Liver (tissue), 9 donors: ENCODE measurements around the gene KCNJ12. TPM values are rescaled to one million over a fixed set of nuclear protein-coding genes. Genes with fewer than 3 reads are reported as not detected.

Source experiments
- DNase-seq: peaks from one replicate; pipeline ENCODE4 v3.0.0-alpha.2; 2017; ENCODE audit warnings: low spot score
- H3K27ac ChIP-seq, 2 donors: one replicate each; pipeline ENCODE4 v1.7.0; 2013; ENCODE audit warnings: inconsistent platforms in 2 of 2, low read length in 2 of 2, control low read depth in 1 of 2, low read depth in 1 of 2, mild to moderate bottlenecking in 1 of 2
- H3K27me3 ChIP-seq, 4 donors: one replicate each; pipeline versions ENCODE4 v1.6.1 to v1.7.0; 2013; ENCODE audit warnings: low read length in 3 of 4, inconsistent platforms in 1 of 4, mild to moderate bottlenecking in 1 of 4, moderate library complexity in 1 of 4; ENCODE audit not compliant: control insufficient read depth in 4 of 4, insufficient read depth in 4 of 4
- H3K36me3 ChIP-seq, 4 donors: one replicate each; pipeline versions ENCODE4 v1.6.1 to v1.7.0; 2013; ENCODE audit warnings: low read length in 3 of 4, mild to moderate bottlenecking in 3 of 4, low read depth in 1 of 4, moderate library complexity in 1 of 4; ENCODE audit not compliant: control insufficient read depth in 4 of 4, insufficient read depth in 3 of 4
- H3K4me1 ChIP-seq, 4 donors: one replicate each; pipeline versions ENCODE4 v1.6.1 to v1.7.0; 2013; ENCODE audit warnings: low read length in 3 of 4, mild to moderate bottlenecking in 3 of 4, moderate library complexity in 1 of 4; ENCODE audit not compliant: control insufficient read depth in 4 of 4, insufficient read depth in 4 of 4
- H3K4me3 ChIP-seq, 3 donors: one replicate each; pipeline versions ENCODE4 v1.6.1 to v1.7.0; 2013; ENCODE audit warnings: low read length in 3 of 3, control low read depth in 1 of 3, low read depth in 1 of 3, mild to moderate bottlenecking in 1 of 3
- H3K9ac ChIP-seq, 2 donors: one replicate each; pipeline ENCODE4 v1.7.0; 2013; ENCODE audit warnings: low read length in 2 of 2, mild to moderate bottlenecking in 2 of 2, moderate library complexity in 2 of 2, control low read depth in 1 of 2, low read depth in 1 of 2
- H3K9me3 ChIP-seq, 4 donors: one replicate each; pipeline versions ENCODE4 v1.6.1 to v1.7.0; 2013; ENCODE audit warnings: low read length in 3 of 4; ENCODE audit not compliant: control insufficient read depth in 4 of 4
- ATF3 ChIP-seq: IDR thresholded peaks from 2 replicates; pipeline ENCODE4 v1.6.1; 2016; ENCODE audit warnings: antibody characterized with exemption
- CTCF ChIP-seq: fragments of 150-350 bp; IDR thresholded peaks from 2 replicates; pipeline ENCODE4 v1.5.1; 2017; ENCODE audit warnings: improper control_type of control experiment, low read depth, low read length; ENCODE audit not compliant: missing input control
- EGR1 ChIP-seq, 2 donors: IDR thresholded peaks; 2 replicates each; pipeline ENCODE4 v1.6.1; 2016 to 2018; ENCODE audit warnings: antibody characterized with exemption in 2 of 2, low read depth in 2 of 2
- GABPA ChIP-seq, 2 donors: IDR thresholded peaks in 1 of 2; conservative IDR thresholded peaks in 1 of 2; 2 replicates each; pipeline ENCODE4 v1.6.1; 2016; ENCODE audit warnings: antibody characterized with exemption in 2 of 2, mild to moderate bottlenecking in 1 of 2, moderate library complexity in 1 of 2
- HNF4A ChIP-seq, 2 donors: conservative IDR thresholded peaks; 2 replicates each; pipeline ENCODE4 v1.6.1; 2016; ENCODE audit warnings: antibody characterized with exemption in 2 of 2, mild to moderate bottlenecking in 2 of 2
- NR2F2 ChIP-seq: IDR thresholded peaks from 2 replicates; pipeline ENCODE4 v1.6.1; 2016; ENCODE audit warnings: antibody characterized with exemption
- RAD21 ChIP-seq, 2 donors: IDR thresholded peaks; 2 replicates each; pipeline ENCODE4 v1.6.1; 2016; ENCODE audit warnings: antibody characterized with exemption in 2 of 2, mild to moderate bottlenecking in 2 of 2
- RXRA ChIP-seq, 2 donors: IDR thresholded peaks; 2 replicates each; pipeline ENCODE4 v1.6.1; 2017 to 2018; ENCODE audit warnings: antibody characterized with exemption in 2 of 2, mild to moderate bottlenecking in 1 of 2
- YY1 ChIP-seq: IDR thresholded peaks from 2 replicates; pipeline ENCODE4 v1.6.1; 2016; ENCODE audit warnings: antibody characterized with exemption, mild to moderate bottlenecking
- ZBTB33 ChIP-seq: IDR thresholded peaks from 2 replicates; pipeline ENCODE4 v1.6.1; 2016; ENCODE audit warnings: antibody characterized with exemption
- WGBS: extraction: QIAGEN DNeasy Blood & Tissue Kit; methylation state at CpG from one replicate; pipeline ENCODE4 v1.1.7; 2013; 5-methylcytosine and 5-hydroxymethylcytosine counted together
- polyA plus RNA-seq, 2 donors: library from polyadenylated mRNA; stranded (reverse) in 1 of 2; unstranded in 1 of 2; fragments of 200-250 nt in 1 of 2; fragments of >200 nt in 1 of 2; fragmentation: Nextera tagmentation in 1 of 2; extraction: Ambion mirVana in 1 of 2; gene quantifications; one replicate each; pipeline versions ENCODE4 v1.2.1 to v1.2.3, GENCODE V29; 2013 to 2015
- total RNA-seq, 2 donors: library from RNA; depleted of rRNA; stranded (reverse); fragments of >200 nt; gene quantifications; one replicate each; pipeline ENCODE4 v1.2.3, GENCODE V29; 2014
- TF ChIP-seq, protein P1 (sequence below): IDR thresholded peaks from 2 replicates; pipeline ENCODE4 v1.6.1; 2016; ENCODE audit warnings: antibody characterized with exemption
- TF ChIP-seq, protein P2 (sequence below): IDR thresholded peaks from 2 replicates; pipeline ENCODE4 v1.6.1; 2016; ENCODE audit warnings: antibody characterized with exemption, mild to moderate bottlenecking
- donor health status: healthy.
- donor health status: healthy.
- donor health status: healthy.
- donor health status: healthy.
- donor health status: healthy.

KCNJ12 gene
- total and polyA plus RNA-seq, 4 donors, result 0.25 to 0.67 (median 0.38) TPM

- Histone ChIP-seq H3K27me3 (no peaks in the 10 kb centered on the region), H3K9me3 (no peaks in the 10 kb centered on the region), H3K9ac (no peak overlapping the region), H3K27ac (no peak overlapping the region), H3K36me3 (no peaks in the 10 kb centered on the region), H3K4me3 (no peak overlapping the region), H3K4me1 (peaks cover 0 to 6% (median 0%) of the 10 kb centered on the region in 4 donors)
- no peak for DNase-seq
- WGBS, result 24% methylated on average over 48 of the region's 48 CpGs
- TF ChIP-seq, protein P1, sequence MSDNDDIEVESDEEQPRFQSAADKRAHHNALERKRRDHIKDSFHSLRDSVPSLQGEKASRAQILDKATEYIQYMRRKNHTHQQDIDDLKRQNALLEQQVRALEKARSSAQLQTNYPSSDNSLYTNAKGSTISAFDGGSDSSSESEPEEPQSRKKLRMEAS, result no peak
- TF ChIP-seq YY1 (no peak), HNF4A (conservative IDR thresholded peaks at IDR 0.05) (no peak), EGR1 (IDR thresholded peaks at IDR 0.05; ENCODE audit: low read depth in 2 of 2) (no peak), RAD21 (IDR thresholded peaks at IDR 0.05) (no peak), RXRA (IDR thresholded peaks at IDR 0.05) (no peak), ATF3 (no peak), GABPA (IDR thresholded peaks at IDR 0.05 in 1 of 2, conservative IDR thresholded peaks at IDR 0.05 in 1 of 2) (no peak), CTCF (no peak)
- TF ChIP-seq, protein P2, sequence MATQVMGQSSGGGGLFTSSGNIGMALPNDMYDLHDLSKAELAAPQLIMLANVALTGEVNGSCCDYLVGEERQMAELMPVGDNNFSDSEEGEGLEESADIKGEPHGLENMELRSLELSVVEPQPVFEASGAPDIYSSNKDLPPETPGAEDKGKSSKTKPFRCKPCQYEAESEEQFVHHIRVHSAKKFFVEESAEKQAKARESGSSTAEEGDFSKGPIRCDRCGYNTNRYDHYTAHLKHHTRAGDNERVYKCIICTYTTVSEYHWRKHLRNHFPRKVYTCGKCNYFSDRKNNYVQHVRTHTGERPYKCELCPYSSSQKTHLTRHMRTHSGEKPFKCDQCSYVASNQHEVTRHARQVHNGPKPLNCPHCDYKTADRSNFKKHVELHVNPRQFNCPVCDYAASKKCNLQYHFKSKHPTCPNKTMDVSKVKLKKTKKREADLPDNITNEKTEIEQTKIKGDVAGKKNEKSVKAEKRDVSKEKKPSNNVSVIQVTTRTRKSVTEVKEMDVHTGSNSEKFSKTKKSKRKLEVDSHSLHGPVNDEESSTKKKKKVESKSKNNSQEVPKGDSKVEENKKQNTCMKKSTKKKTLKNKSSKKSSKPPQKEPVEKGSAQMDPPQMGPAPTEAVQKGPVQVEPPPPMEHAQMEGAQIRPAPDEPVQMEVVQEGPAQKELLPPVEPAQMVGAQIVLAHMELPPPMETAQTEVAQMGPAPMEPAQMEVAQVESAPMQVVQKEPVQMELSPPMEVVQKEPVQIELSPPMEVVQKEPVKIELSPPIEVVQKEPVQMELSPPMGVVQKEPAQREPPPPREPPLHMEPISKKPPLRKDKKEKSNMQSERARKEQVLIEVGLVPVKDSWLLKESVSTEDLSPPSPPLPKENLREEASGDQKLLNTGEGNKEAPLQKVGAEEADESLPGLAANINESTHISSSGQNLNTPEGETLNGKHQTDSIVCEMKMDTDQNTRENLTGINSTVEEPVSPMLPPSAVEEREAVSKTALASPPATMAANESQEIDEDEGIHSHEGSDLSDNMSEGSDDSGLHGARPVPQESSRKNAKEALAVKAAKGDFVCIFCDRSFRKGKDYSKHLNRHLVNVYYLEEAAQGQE, result no peak
Observed at GRCh38 chr17:21463779-21464407, 87.7 kb downstream of the KCNJ12 start.

DNA sequence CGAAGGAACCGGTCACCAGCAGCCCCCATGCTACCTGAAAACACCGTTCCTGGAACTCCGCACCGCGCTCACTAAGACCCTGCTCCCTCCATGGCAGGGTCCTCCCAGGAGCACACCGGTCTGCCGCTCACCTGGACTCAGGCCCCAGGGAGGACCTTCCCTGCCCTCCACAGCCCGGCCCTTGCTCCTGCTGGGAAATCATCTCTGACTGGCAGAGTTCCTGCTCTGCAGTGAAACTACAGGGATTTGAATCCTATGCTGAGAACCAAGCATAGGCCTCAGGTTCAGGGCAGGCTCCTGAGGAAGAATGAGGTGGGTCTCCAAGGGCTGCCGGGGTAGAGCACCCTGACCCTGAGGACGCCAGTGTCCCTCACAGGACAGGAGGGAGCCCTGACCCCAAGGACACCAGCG is 88.5 kb downstream of the KCNJ12 start:
- H3K36me3 ChIP-seq, result no peaks in the 10 kb centered on the region
- peaks cover 0 to 6% (median 0%) of the 10 kb centered on the region in 4 donors for H3K4me1 ChIP-seq
- no peak overlapping the region for H3K27ac ChIP-seq
- no peak overlapping the region for H3K4me3 ChIP-seq
- H3K9ac ChIP-seq, result no peak overlapping the region
- no peaks in the 10 kb centered on the region for H3K27me3 ChIP-seq
- H3K9me3 ChIP-seq, result no peaks in the 10 kb centered on the region
- WGBS, result 67% methylated on average over 12 of the region's 12 CpGs
- DNase-seq, result no peak
- no peak for TF ChIP-seq HNF4A (conservative IDR thresholded peaks at IDR 0.05)
- TF ChIP-seq ZBTB33, result no peak
- TF ChIP-seq CTCF, result no peak
- TF ChIP-seq, protein P1, result no peak
- no peak for TF ChIP-seq NR2F2
